Activated CD4-positive, CD25-positive, alpha-beta regulatory T cell treated with anti-CD3 and anti-CD28 coated beads, Interleukin-2, amount 50 U/mL, for 72 hours (primary cell): ENCODE results near the gene ATP9B.
"Not testable (repeated sequence)": the region's sequence is repeated elsewhere in the genome, so short reads cannot be mapped to it uniquely, and the experiment has no call there.

Experiments
- DNase-seq: peaks from one replicate; pipeline ENCODE4 v3.0.0; 2021

The ATP9B gene

DNA sequence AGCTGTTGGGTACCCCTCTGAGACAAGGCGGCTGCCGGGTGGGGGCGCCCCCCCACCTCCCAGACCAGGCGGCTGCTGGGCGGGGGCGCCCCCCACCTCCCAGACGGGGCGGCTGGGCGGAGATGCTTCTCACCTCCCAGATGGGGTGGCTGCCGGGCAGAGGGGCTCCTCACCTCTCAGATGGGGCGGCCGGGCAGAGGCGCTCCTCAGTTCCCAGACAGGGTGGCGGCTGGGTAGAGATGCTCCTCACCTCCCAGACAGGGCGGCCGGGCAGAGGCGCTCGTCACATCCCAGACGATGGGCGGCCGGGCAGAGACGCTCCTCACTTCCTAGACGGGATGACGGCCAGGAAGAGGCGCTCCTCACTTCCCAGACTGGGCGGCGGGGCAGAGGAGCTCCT lies 3.5 kb downstream of the ATP9B start:
- DNase-seq = not testable (repeated sequence)

DNA sequence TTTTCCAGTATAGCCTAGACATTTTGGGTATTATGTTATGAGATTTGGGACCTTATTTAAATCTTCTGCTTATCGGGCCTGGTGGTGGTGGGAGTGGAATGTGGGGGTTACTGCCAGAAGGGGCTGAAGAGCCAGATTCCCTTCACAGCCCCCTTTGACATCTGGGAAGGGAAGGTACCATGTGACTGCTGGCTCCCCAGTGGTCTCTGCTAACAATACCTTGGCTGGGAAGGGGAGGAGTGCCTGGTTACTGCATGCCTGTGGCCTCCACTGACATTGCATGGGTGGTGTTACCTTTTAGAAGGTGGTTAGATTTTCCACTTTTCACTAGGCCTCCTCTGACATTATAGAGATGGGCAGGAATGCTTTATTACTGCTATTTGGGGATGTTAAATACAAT lies 8.0 kb downstream of the ATP9B start:
- DNase-seq = no peak

DNA sequence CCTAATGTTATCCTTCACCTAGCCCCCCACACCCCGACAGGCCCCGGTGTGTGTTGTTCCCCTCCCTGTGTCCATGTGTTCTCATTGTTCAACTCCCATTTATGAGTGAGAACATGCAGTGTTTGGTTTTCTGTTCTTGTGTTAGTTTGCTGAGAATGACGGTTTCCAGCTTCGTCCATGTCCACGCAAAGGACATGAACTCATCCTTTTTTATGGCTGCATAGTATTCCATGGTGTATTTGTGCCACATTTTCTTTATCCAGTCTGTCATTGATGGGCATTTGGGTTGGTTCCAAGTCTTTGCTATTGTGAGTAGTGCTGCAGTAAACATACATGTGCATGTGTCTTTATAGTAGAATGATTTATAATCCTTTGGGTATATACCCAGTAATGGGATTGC lies 9.6 kb downstream of the ATP9B start:
- DNase-seq = not testable (repeated sequence)

DNA sequence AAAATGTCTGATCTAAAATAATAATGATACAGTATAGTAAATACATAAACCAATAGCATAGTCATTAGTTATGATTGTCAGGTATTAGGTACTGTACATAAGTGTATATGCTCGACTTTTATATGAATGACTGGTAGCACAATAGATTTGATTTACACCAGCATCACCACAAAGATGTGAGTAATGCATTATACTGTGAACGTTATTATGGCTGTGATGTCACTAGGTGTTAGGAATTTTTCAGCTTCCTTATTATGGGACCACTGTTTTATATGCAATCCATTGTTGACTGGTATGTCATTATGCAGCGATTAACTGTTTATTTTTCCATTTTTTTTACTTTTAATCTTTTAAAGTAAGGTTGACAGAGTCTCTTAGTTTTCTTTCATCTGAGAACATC lies 23.7 kb downstream of the ATP9B start:
- DNase-seq = no peak

DNA sequence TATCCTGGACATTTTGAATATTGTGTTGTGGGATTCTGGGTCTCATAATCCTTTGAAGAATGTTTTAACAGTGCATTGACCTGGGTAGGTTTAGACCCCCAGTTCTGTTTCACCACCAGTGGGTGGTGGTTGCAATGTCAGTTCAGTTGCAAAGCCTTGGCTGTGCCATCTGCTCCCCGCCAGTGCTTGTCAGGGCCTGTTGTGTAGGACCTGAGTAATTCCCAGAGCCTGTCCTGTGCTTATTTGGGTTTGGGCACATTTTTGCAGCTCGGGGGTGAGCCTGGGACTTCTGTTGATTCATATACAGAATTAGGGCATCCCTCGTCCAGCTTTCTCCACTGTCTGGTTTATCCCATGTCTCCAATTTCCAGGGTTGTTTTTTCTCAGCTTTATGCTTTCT lies 24.8 kb downstream of the ATP9B start:
- DNase-seq = no peak

DNA sequence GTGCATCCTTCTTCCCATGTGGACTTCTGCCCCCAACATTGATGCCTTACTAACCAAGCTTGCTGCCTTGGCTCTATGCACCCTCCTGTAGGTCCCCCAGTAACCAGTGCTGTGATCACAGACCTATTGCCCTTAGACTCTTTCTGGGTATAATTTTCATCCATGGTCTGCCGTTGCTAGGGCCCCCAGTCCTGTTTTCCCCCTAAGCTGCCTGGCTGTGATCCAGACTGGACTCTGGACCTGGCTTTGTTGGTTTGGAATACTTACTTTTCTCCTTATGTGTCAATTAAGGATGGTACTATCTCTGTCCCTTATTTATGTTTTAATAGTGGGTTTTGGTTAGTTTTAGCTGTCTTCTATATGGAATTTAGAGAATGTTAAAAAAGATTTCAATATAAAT lies 26.0 kb downstream of the ATP9B start:
- DNase-seq = no peak

DNA sequence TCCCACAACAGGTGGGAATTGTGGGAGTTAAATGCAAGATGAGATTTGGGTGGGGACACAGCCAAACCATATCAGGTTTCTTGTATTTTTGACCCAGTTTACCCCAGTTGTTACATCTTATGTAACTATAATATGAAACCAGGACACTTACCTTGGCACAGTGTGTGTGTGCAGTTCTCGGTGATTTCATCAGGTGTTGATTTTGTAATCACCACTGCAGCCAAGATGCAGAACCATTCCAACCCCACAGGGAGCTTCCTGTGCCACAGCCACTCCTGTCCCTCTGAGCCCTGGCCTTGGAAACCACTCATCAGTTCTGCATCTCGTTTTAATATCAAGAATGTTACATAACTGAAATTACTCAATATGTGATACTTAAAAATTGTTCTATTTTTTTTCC lies 31.8 kb downstream of the ATP9B start:
- DNase-seq = no peak

DNA sequence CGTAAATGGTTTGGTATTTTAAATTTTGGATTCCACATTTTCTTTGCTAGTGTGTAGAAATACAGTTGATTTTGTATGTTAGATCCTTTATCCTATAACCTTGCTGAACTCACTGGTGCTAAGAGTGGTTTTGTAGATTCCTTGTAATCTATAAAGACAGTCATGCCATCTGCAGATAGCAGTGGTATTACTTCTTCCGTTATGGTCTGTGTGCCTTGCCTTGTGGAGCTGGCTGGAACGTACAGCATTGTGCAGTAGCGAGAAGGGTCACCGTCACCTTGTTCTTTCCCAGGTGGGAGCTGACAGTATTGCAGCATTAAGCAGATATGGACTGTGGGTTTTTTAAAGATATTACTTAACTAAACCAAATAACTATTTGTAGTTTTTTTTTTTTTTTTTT lies 33.7 kb downstream of the ATP9B start:
- DNase-seq = no peak

DNA sequence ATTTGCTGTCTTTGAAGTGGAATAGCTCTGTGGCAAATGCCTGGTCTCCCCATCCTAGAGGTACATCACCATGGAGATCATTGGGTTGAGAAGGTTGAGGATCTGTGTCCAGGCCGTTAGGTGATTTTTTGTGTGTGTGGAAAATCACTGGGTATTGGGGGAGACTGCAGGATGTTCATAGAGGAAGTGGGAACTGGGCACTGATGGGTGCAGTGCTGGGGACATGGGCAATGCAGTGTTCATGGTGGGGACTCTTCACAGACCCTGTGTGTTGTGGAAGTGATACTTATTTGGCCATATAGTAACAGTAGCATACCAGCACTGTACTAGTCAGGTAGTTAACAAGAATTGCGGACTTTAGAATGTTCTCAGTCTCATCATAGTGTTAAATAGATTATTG lies 34.9 kb downstream of the ATP9B start:
- DNase-seq = no peak

DNA sequence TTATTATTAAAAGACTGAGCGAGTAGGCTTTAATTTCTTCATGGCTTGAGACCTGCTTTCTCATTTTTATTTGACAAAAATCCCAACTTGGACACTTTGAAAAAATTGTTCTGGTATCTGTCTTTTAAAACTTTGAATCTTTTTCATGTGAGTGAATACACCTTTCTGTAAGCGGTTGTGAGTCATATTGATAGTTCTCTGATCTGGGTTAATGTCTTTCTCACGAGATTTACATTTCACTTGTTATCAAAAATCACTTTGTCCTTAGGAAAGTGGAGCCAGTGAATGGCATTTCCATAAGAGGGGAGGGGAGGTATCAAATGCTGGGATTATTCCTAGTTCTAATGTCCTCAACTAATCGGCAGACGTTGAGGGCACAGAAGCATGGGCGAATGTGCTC lies 36.3 kb downstream of the ATP9B start:
- no peak for DNase-seq

DNA sequence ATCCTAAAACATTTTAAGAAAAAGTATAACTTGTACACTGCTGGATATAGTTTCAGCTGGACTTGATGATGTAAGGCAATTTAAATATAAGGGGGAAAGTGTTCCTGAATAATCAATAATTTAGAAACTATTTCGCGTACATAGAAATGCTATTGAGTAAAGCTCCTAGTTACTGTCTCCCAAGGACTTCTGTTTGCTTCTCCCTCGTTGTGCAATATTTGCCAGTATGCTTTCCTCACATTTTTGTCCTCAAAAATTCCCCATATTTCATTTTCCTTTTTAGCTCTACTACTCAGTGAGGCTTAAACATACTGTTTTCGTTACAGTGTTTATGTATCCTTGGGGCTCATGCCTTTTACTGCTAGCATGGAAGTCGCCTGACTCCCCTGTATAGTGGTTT lies 36.9 kb downstream of the ATP9B start:
- DNase-seq = no peak

DNA sequence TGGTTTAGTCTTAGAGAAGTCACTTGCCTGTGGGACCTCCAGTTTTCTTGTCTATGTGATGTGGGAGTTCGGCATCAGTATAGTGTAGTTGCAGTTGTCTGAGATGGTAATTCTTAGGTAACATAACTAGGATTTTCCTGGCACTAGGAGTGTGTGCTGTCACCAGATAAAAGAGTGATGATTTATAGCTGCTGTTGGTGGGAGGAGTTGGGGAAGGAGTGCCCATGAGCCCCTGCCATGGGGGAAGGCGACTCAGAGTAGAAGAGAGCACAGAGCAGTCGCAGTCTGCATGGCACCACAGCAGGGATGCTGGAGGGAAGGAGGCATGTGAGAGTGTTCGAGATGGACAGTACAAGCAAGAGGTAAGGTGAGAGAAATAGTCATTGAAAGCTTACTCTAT lies 38.7 kb downstream of the ATP9B start:
- no peak for DNase-seq

DNA sequence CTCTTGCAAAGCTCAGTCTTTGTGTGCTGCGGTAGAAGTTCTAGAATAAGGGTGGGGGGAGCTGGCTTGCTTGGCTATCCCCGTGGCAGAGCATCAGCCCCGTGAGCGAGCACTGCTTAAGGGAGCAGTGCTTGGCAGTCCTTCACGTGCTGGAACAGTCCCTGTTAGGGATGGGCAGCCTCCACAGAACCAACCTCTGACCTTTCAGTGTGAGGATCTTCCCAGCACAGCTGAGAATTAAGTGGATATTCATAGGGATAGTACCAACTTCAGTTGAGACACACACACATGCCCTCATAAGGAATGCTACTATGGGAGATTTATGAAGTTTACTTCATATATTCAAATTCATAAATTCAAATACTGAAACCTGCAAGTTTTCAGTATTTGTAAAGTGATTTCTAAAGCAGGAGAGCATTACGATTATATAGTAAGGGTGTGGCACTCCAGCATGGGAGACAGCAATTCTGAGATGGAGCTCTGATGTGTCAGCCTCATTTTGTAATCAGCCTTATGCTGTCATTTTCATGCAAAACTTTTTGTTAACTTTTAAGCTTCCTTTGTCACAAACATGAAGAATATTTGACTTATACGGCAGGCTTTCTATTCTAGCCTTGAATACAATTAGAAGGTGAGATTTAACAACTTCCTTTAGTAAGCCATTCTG lies 39.5 kb downstream of the ATP9B start:
- DNase-seq = no peak

DNA sequence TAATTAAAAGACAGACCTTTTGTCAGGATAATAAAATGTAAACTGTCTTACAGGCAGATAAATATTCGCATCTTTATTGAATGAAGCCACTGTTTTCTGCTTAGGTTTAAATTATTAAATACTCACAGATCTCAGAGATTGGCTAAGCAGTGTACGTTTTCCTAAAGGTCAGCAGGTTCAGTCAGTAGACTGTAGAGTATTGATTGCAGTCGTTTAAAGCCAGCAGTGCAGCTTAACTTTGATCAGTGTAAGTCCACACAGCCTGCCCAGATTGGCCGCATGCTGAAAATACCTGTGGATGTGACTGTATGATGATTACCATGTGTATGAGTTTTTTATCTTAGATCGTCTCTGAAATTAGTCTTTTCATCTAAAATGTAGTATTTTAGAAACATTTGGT lies 42.3 kb downstream of the ATP9B start:
- no peak for DNase-seq

DNA sequence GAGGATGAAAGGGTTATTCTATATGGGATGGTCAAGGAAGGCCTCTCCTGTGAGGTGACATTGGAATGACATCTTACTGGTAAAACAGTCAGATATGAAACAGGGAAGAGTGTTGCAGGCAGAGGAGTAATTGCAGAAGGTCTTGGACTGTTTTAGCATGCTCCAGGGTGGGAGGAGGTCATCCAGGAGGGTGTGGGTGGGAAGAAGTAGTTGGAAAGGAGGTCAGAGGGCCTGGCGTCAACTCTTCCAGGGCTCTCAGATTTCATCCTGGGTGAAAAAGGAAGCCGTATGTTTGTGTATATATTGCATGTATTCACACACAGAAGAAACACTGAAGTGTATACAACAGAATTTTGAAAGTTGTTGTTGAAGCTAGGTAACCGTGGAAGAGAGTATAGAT lies 48.2 kb downstream of the ATP9B start:
- no peak for DNase-seq

DNA sequence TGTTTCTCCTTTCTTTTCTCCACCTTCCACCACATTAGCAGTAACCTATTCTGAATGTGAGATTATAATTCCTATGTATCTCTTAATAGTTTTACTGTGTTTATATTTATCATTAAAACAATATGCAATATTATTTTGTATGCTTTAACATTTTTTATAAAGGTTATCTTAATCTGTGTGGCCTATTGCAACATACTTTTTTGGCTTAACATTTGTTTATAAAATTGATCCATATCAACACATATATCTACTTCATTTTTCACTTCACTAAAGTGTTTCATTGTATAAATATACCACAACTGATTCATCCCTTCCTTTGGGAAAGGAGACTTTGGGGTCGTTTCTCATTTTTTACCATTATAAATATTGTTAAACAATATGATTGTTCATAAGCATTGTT lies 48.6 kb downstream of the ATP9B start:
- DNase-seq = no peak

DNA sequence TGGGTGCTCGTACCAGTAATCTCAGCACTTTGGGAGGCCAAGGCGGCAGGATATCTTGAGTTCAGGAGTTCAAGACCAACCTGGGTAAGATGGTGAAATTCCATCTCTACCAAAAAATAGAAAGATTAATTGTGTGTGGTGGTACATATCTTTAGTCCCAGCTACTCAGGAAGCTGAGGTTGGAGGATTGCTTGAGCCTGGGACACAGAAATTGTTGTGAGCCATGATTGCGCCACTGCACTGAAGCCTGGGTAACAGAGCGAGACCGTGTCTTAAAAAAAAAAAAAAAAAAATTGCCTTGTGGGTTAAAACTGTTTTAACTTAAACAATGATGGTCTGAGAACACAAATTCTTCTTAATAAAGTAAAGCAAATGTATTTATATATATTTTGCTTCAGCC lies 49.6 kb downstream of the ATP9B start:
- DNase-seq = no peak

DNA sequence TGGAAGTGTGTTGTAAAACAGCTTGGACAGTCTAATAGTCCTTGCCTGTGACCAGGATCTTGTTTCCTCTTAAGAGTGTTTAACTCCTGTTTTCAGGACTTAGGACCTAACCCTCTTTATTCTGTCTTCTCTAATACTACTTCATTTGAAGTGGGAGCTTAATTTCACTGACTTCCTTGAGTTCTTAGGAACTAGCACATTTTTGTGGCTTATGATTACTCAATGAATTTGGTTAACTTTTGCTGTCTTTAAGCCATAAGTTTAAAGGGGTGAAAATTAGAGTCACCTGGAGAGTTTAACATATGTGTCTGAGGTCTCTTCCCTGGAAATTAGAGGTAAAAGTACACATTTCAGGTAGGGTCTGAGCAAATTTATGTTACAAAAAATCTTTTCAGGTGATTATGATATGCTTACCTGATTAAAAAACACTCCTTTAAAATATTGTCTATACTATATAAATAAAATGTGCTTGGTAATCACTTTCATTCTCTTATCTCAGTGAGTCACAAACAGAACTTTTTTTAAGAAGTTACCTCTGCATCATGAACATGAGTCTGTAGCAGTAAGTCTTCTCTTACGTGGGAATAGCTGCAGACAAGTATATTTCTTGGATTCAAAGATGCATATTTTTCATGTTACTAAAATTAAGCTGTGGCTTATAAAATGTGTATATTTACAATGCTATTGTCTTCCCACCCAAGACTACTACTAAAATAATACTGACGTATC lies 52.7 kb downstream of the ATP9B start:
- DNase-seq = no peak

DNA sequence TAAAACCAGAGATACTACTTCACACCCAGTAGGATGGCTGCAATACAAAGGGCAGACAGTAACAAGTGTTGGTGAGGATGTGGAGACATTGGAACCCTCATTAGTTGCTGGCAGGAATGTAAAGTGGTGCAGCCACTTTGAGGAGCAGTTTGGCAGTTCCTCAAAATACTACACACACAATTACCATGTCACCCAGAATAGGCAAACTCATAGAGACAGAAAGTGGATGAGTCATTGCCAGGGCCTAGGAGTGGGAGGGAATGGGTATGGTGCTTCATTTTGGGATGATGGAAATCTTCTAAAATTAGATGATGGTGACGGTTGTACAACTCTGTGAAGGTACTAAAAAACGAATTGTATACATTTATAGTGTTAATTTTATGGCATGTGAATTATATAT lies 54.8 kb downstream of the ATP9B start:
- DNase-seq = no peak

DNA sequence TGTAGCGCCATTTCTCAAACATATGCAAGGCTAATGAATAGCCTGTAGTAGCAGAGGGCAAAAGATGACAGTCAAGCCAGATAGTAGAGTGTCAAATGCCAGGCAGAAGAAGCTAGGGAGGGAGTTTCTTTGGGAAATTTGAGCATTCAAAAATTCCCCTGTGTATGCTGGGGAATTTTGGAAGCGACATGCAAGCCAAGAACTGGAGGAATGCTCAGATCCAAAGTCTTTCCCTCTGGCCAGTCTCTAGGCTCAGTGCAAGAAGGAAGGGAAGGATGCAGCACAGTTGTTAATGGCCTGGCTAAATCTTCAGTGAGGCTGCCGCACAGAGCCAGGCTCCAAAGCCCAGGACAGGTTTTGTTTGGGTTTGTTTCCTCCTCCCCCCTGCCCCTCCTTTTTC lies 59.9 kb downstream of the ATP9B start:
- no peak for DNase-seq

DNA sequence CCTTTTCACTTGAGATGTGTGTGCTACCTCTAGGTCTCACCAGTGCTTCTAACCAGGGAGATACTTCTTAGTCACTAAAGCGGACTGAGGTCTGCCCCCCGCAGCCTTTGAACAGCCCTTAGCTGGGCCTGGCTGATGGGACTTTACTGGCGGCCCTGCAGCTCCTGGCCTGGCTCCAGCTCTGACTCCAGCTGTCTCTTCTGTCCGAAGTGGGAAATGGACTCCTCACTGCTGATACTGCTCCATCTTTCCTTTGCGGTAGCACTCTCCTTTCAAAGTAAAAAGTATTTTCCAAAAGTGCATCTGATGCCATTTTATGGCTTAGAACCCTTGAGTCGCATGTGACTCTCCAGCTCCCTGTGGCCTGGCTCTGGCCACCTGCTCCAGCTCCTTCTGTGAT lies 64.5 kb downstream of the ATP9B start:
- DNase-seq = no peak

DNA sequence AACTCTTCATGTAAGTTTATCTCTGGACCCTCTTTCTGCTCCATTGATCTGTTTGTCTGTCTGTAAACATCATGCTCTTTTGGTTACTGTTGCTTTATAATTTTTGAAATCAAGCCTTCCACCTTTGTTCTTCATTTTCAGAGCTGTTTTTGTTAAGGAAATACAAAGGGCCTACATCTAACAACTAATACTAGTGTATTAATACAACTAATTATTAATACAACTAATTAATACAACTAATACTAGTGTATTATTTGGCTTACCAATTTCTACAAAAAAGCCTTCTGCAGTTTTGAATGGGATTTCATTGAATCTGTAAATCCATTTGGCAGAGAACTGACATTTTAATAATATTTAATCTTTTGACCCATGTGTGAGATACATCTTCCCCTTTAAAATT lies 66.7 kb downstream of the ATP9B start:
- DNase-seq = no peak

DNA sequence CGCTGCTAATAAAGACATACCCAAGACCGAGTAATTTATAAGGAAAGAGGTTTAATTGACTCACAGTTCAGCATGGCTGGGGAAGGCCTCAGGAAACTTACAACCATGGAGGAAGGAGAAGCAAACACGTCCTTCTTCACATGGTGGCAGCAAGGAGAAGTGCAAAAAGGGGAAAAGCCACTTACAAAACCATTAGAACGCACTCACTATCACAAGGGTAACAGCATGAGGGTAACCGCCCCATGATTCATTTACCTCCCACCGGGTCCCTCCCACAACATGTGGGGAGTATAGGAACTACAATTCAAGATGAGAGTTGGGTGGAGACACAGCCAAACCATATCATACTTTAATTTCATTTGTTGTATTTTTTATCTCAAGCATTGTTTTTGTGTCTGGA lies 67.5 kb downstream of the ATP9B start:
- no peak for DNase-seq

DNA sequence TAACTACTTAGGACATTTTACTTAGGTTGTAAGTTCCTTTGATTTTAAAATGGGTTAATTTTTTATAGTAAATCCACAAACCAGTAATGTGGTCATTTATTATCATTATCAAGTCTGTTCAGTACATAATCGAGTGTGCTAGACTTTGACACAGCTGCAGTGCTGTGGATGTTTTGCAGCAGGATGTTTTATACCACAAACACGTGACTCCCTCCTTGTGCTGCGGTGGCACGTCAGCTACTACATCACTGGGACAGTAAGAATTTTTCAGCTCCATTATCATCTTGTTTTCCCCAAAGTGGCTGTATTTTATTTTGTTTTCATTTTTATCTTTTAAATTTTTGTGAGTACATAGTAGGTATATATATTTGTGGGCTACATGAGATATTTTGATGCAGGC lies 70.0 kb downstream of the ATP9B start:
- DNase-seq = no peak

DNA sequence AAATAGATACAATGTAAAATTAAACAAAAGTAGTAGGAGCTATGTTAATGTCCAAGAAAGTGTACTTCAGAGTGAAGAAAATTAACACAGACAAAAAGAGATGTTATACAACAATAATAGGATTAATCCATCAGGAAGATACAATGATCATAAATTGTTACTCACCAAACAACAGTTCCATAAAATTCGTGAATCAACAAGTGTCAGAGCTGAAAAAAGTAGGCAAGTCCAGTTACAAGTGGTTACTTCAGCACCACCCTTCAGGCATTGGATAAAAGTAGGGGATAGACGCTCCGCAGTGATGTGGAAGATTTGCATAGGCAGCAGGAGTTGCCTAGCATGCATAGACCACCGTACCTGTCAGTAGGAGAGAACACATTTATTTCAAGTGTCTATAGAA lies 77.8 kb downstream of the ATP9B start:
- no peak for DNase-seq
